HFF-Myc (cell line): ENCODE measurements around the gene DDX20.
A peak's percentile ranks its signal among the peaks of the same experiment; 100 is the strongest.

Source experiments
- DNase-seq: peaks from one replicate; pipeline ENCODE4 v3.0.0-alpha.2; 2011; ENCODE audit warnings: low read depth; ENCODE audit errors: extremely low read depth
- H3K4me3 ChIP-seq: replicated peaks from 2 replicates; pipeline ENCODE4 v1.5.1; 2011; ENCODE audit warnings: low read depth, mild to moderate bottlenecking, control low read depth, low read length
- TF ChIP-seq, protein P1 (sequence below): IDR thresholded peaks from 2 replicates; pipeline ENCODE4 v1.5.1; 2012; ENCODE audit warnings: mild to moderate bottlenecking, low read depth, low read length, control low read depth; ENCODE audit errors: missing control alignments

Gene DDX20

DNA sequence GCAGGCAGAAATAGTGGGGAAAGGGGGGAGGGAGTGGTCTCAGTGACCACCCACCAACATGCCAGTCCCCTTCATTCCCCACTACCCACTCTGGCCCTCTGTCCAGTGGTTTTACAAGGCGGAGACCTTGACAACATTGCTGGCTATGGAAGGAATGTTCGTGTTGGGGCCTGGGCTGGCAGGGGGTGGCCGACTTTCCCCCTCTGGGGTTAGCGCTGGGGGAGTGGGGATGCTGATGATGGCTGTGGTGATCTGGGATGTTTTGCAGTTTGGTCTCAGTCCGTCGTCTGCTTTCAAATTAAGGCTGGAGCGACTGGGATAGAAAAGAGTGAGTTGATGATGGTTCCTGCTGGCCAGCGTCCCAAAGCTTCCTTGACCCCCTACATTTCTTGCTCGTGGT is 20.3 kb downstream of the DDX20 start:
- TF ChIP-seq, protein P1, sequence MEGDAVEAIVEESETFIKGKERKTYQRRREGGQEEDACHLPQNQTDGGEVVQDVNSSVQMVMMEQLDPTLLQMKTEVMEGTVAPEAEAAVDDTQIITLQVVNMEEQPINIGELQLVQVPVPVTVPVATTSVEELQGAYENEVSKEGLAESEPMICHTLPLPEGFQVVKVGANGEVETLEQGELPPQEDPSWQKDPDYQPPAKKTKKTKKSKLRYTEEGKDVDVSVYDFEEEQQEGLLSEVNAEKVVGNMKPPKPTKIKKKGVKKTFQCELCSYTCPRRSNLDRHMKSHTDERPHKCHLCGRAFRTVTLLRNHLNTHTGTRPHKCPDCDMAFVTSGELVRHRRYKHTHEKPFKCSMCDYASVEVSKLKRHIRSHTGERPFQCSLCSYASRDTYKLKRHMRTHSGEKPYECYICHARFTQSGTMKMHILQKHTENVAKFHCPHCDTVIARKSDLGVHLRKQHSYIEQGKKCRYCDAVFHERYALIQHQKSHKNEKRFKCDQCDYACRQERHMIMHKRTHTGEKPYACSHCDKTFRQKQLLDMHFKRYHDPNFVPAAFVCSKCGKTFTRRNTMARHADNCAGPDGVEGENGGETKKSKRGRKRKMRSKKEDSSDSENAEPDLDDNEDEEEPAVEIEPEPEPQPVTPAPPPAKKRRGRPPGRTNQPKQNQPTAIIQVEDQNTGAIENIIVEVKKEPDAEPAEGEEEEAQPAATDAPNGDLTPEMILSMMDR = no peak
- no peak for DNase-seq
- H3K4me3 ChIP-seq = no peak overlapping the region

DNA sequence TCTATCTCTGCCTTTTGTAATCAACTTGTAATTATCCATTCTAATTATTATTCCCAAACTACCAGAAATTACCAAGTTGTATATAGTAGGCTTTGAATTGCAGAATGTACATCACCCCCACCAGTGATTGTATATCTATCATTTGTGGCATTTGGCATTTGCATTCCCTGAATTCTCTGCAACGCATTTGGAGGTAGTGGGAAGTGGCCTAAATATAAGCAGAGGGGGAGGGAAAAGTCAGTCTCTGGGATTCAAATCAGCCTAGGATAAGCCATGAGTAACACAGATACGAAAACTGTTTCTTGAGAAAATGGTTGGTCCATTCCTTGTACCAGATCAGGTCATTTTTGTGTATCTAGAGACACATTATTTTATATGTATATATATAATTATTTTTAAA is 20.7 kb downstream of the DDX20 start:
- no peak overlapping the region for H3K4me3 ChIP-seq
- no peak for DNase-seq
- TF ChIP-seq, protein P1 = no peak

DNA sequence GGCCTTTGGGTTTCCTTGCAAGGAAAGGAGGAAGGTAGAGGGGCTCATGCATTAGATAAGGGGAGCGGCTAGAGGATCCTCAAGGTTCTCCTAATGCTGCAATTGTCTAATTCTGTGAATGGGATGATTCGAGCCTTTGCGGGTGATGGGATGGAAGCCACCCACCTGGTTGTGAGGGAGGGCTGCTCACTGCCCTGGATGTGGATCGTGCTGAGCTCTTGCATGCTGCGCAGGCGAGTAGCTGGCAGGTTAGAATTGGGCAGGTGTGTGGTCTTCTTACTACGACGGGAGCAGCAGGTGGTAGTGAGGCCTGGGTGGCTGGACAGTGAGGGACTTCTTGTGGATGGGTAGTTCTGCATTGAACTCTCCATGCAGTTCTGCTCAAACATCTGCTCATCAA is 21.2 kb downstream of the DDX20 start:
- DNase-seq = no peak
- H3K4me3 ChIP-seq = no peak overlapping the region
- TF ChIP-seq, protein P1 = no peak

DNA sequence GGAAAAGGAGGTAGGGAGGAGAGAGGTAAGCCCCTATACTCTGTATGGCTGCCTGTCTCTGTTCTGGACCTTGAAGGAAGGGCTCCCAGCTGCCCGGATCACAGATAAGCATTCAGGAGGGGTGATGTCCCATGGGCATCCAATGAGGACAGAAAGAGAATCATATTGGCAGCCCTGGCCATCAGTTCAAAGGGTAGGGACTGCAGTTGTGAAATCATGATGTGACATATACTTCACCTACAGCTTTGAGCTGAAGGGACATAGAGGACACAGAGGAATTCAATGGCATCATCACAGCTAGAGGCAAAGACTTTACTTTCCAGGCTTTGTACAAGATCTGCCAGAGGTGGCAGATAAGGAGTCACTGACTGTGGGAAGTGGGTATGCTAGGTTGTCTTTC is 21.6 kb downstream of the DDX20 start:
- TF ChIP-seq, protein P1 = no peak
- H3K4me3 ChIP-seq = no peak overlapping the region
- DNase-seq = no peak

DNA sequence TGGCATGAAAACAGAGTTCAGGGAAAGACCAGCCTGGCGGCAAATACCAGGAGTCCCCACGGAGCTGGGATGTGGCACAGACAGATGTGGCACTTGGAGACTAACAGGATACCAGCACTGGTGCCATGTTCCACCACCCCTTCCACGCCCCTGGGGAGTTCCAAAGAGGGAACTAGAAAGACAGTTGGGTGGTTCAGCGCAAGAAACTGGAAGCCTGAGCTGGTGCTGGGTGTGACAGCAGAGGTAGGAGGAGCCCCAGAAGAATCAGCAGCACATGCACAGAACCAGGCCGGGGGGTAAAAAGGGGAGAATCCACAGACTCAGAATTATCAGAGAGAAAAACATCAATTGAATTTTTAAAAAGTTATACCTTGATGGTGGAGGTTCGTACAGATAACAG is 22.4 kb downstream of the DDX20 start:
- TF ChIP-seq, protein P1 = no peak
- DNase-seq = no peak
- H3K4me3 ChIP-seq = no peak overlapping the region

DNA sequence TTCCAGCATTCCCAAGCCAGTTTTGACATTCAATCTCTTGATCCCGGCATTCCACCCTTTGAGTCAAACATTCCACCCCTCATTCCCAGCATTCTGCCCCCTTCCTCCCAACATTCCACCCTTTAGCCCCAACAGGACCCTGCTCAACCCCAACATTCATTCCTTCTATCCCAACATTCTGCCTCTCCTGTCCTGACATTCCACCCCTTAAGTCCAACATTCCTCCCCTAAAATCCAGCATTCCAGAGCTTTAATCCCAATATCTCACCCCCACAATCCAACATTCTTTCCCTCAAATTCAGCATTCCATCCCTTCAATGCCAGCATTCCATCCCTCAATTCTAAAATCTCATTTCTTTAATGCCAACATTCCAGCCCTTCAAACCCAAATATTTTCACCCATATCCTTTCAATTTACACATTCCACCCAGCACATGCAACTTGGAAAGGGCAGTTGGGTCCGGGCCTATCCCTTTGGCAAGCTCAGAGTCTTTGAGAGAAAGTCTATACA is 22.9 kb downstream of the DDX20 start:
- no peak overlapping the region for H3K4me3 ChIP-seq
- TF ChIP-seq, protein P1 = no peak
- peak; percentile 17 for DNase-seq

DNA sequence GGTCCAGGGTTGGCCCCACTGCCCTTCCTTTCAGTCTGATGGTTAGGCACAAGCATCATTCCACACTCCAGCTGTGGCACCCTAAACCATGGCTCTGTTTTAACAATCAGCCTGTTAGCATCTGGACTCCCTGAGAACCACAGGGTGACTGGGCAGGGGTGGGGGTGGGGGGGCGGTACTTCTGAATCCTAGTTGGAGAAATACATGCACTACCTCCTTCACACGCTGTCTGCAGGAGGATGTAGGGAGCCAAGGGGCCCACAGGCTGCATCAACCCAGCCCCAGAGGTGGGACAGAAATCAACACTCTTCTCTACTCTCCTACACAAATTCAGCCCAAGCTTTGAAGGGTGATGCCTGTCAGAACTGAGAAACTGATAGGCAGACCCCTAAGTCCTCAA is 23.8 kb downstream of the DDX20 start:
- TF ChIP-seq, protein P1 = no peak
- DNase-seq = no peak
- H3K4me3 ChIP-seq = no peak overlapping the region
